Neural progenitor cell (in vitro differentiated cells): ENCODE results near the gene VTI1A. TPM values are rescaled to one million over a fixed set of nuclear protein-coding genes. Genes with fewer than 3 reads are reported as not detected.

ENCODE experiments used
- DNase-seq: peaks from one replicate; pipeline ENCODE4 v3.0.0-alpha.2; 2016; ENCODE audit warnings: low spot score
- H2AFZ ChIP-seq: fragments of 200-600 bp; sonication (generic); replicated peaks from 2 replicates; pipeline ENCODE4 v1.6.1; 2016; ENCODE audit warnings: antibody characterized with exemption
- H3F3A ChIP-seq: fragments of 200-600 bp; sonication (generic); 2 replicates; pipeline ENCODE4 v1.6.1; 2016; ENCODE audit warnings: antibody characterized with exemption, low read depth
- H3K27ac ChIP-seq: fragments of 200-600 bp; sonication (generic); 2 replicates; pipeline ENCODE4 v1.5.1; 2016; ENCODE audit warnings: mild to moderate bottlenecking
- H3K27me3 ChIP-seq: fragments of 200-600 bp; sonication (generic); 2 replicates; pipeline ENCODE4 v1.6.1; 2016; ENCODE audit warnings: mild to moderate bottlenecking, moderate library complexity
- H3K36me3 ChIP-seq: fragments of 200-600 bp; sonication (generic); 2 replicates; pipeline ENCODE4 v1.5.1; 2016
- H3K4me1 ChIP-seq: fragments of 200-600 bp; sonication (generic); 2 replicates; pipeline ENCODE4 v1.6.1; 2016; ENCODE audit warnings: mixed run types
- H3K4me2 ChIP-seq: fragments of 200-600 bp; sonication (generic); 2 replicates; pipeline ENCODE4 v1.6.1; 2016
- H3K4me3 ChIP-seq: fragments of 200-600 bp; sonication (generic); 2 replicates; pipeline ENCODE4 v1.5.1; 2016
- H3K79me2 ChIP-seq: fragments of 200-600 bp; sonication (generic); 2 replicates; pipeline ENCODE4 v1.6.1; 2016; ENCODE audit warnings: low read depth
- H3K9ac ChIP-seq: fragments of 200-600 bp; sonication (generic); 2 replicates; pipeline ENCODE4 v1.6.1; 2016
- H3K9me3 ChIP-seq: fragments of 200-600 bp; sonication (generic); 2 replicates; pipeline ENCODE4 v1.5.1; 2016; ENCODE audit warnings: low read depth
- H4K20me1 ChIP-seq: fragments of 200-600 bp; sonication (generic); 2 replicates; pipeline ENCODE4 v1.6.1; 2016; ENCODE audit warnings: low read depth
- H3K27ac Mint-ChIP-seq: 3 replicates; pipeline ENCODE4 v1.8.0; 2021; ENCODE audit warnings: mixed read lengths
- H3K27me3 Mint-ChIP-seq: 2 replicates; pipeline ENCODE4 v1.8.0; 2022; ENCODE audit warnings: low read depth, mild to moderate bottlenecking, inconsistent platforms, moderate library complexity, mixed read lengths; ENCODE audit not compliant: insufficient read depth
- H3K36me3 Mint-ChIP-seq: 3 replicates; pipeline ENCODE4 v1.8.0; 2021; ENCODE audit warnings: mixed read lengths
- H3K4me1 Mint-ChIP-seq: 3 replicates; pipeline ENCODE4 v1.8.0; 2021; ENCODE audit warnings: mixed read lengths
- H3K4me3 Mint-ChIP-seq: 3 replicates; pipeline ENCODE4 v1.8.0; 2021; ENCODE audit warnings: mild to moderate bottlenecking, moderate library complexity, mixed read lengths
- H3K9me3 Mint-ChIP-seq: 3 replicates; pipeline ENCODE4 v1.8.0; 2020; ENCODE audit warnings: mixed read lengths
- EZH2 ChIP-seq: fragments of 200-600 bp; sonication (generic); IDR thresholded peaks from 2 replicates; pipeline ENCODE4 v1.6.1; 2017; ENCODE audit warnings: antibody characterized with exemption, mild to moderate bottlenecking, moderate library complexity
- EZH2phosphoT487 ChIP-seq: fragments of 200-600 bp; sonication (generic); IDR thresholded peaks from 2 replicates; pipeline ENCODE4 v1.6.1; 2017; ENCODE audit warnings: antibody characterized with exemption
- total RNA-seq: library from RNA; depleted of rRNA; stranded (reverse); fragments of >200 nt; gene quantifications from 2 replicates; pipeline ENCODE4 v1.2.3, GENCODE V29; 2015; ENCODE audit warnings: low replicate concordance
- TF ChIP-seq, protein P1 (sequence below): fragments of 200-600 bp; sonication (generic); IDR thresholded peaks from 2 replicates; pipeline ENCODE4 v1.5.1; 2017; ENCODE audit warnings: antibody characterized with exemption, mild to moderate bottlenecking

The VTI1A gene
- total RNA-seq, 1 donor from 2014 or later, result 28.8 TPM

DNA sequence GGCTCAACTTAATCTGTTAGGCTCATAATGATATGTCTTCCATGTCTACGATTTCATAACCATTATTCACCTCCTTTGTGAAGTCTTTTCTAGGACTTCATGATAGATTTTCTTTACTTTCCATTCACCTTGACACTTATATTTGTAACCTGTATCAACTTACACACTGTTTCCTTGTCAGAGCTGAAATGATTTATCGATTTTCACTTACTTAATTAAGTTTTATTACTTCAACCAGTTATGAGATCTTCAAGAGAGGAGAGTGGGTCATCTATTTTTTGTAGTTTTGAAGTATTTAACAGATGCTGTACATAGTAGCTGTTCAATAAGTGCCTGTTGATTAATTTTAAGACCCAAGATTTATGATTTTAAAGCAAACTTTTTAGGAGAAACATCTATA lies 37.4 kb downstream of the VTI1A start:
- Histone ChIP-seq H2AFZ (no peak overlapping the region), H3K79me2 (no peaks in the 10 kb centered on the region), H3K27me3 (no peaks in the 10 kb centered on the region), H3K4me2 (no peak overlapping the region), H3K27ac (no peak overlapping the region), H3K36me3 (no peaks in the 10 kb centered on the region), H3K9me3 (no peaks in the 10 kb centered on the region), H3F3A (no peaks in the 10 kb centered on the region), H3K4me3 (no peak overlapping the region), H4K20me1 (no peaks in the 10 kb centered on the region), H3K4me1 (peaks cover 16% of the 10 kb centered on the region), H3K9ac (no peak overlapping the region)
- H3K27me3 Mint-ChIP-seq, result peaks cover 2% of the 10 kb centered on the region
- TF ChIP-seq, protein P1, sequence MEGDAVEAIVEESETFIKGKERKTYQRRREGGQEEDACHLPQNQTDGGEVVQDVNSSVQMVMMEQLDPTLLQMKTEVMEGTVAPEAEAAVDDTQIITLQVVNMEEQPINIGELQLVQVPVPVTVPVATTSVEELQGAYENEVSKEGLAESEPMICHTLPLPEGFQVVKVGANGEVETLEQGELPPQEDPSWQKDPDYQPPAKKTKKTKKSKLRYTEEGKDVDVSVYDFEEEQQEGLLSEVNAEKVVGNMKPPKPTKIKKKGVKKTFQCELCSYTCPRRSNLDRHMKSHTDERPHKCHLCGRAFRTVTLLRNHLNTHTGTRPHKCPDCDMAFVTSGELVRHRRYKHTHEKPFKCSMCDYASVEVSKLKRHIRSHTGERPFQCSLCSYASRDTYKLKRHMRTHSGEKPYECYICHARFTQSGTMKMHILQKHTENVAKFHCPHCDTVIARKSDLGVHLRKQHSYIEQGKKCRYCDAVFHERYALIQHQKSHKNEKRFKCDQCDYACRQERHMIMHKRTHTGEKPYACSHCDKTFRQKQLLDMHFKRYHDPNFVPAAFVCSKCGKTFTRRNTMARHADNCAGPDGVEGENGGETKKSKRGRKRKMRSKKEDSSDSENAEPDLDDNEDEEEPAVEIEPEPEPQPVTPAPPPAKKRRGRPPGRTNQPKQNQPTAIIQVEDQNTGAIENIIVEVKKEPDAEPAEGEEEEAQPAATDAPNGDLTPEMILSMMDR, result no peak
- TF ChIP-seq EZH2 (no peak), EZH2phosphoT487 (no peak)
- peaks cover 2% of the 10 kb centered on the region for H3K36me3 Mint-ChIP-seq
- DNase-seq, result no peak
- no peaks in the 10 kb centered on the region for H3K9me3 Mint-ChIP-seq
- H3K4me1 Mint-ChIP-seq, result no peaks in the 10 kb centered on the region
- no peak overlapping the region for H3K27ac Mint-ChIP-seq
- H3K4me3 Mint-ChIP-seq, result no peak overlapping the region

DNA sequence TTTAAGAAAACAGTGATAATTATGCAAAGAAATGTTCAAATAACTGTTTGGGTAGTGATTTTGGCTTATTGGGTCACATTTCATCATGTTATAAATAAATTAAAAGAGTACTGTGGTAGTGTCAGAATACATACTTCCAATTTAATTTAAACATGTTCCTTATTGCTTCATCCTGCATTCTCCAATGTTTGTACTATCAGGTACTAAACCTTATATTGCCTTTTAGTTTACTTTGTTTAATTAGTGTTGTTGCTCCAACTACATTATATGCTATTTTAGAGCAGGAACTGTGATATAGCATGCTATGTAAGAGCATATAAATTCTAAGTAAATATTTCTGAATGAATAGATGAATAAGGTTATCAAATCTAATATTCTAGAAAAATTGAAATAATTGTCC lies 40.9 kb downstream of the VTI1A start:
- no peaks in the 10 kb centered on the region for H3K36me3 ChIP-seq
- no peaks in the 10 kb centered on the region for H3K9me3 ChIP-seq
- no peaks in the 10 kb centered on the region for H3K79me2 ChIP-seq
- H2AFZ ChIP-seq, result no peak overlapping the region
- H4K20me1 ChIP-seq, result no peaks in the 10 kb centered on the region
- no peak for DNase-seq
- peaks cover 11% of the 10 kb centered on the region for H3K4me1 ChIP-seq
- H3K4me1 Mint-ChIP-seq, result peaks cover 2% of the 10 kb centered on the region
- H3K4me2 ChIP-seq, result no peak overlapping the region
- TF ChIP-seq, protein P1, result no peak
- no peak for TF ChIP-seq EZH2
- TF ChIP-seq EZH2phosphoT487, result no peak
- H3K9ac ChIP-seq, result no peak overlapping the region
- H3K27me3 ChIP-seq, result no peaks in the 10 kb centered on the region
- H3K4me3 ChIP-seq, result no peak overlapping the region
- no peak overlapping the region for H3K4me3 Mint-ChIP-seq
- H3K9me3 Mint-ChIP-seq, result no peaks in the 10 kb centered on the region
- H3K36me3 Mint-ChIP-seq, result peaks cover 2% of the 10 kb centered on the region
- H3K27me3 Mint-ChIP-seq, result no peaks in the 10 kb centered on the region
- H3K27ac Mint-ChIP-seq, result no peak overlapping the region
- no peaks in the 10 kb centered on the region for H3F3A ChIP-seq
- H3K27ac ChIP-seq, result no peak overlapping the region

DNA sequence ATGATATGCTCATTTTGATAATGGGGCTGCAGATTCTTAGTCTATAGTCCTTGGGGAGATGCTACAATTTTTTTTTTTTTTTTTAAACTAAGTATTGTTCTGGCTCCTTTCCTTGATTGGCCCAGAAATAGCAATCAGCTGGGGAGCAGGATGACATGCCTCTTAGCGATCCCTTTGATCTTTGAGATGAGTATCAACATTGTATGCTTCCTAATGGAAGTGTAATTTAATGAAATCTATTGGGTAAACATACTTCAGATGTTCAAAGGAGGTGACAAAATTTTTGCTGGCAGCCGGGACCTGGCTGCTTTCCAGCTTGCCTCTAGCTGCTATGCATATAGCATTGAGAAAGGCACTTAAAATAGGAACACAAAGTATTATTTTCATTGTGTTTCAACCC lies 43.5 kb downstream of the VTI1A start:
- H3K4me3 ChIP-seq, result no peak overlapping the region
- no peaks in the 10 kb centered on the region for H3K36me3 Mint-ChIP-seq
- no peak overlapping the region for H2AFZ ChIP-seq
- no peaks in the 10 kb centered on the region for H3K9me3 Mint-ChIP-seq
- H3K4me1 ChIP-seq, result peaks cover 9% of the 10 kb centered on the region
- no peak for DNase-seq
- H3K9me3 ChIP-seq, result no peaks in the 10 kb centered on the region
- TF ChIP-seq EZH2phosphoT487 (no peak), EZH2 (no peak)
- TF ChIP-seq, protein P1, result no peak
- H3F3A ChIP-seq, result no peaks in the 10 kb centered on the region
- no peak overlapping the region for H3K27ac Mint-ChIP-seq
- H3K27ac ChIP-seq, result no peak overlapping the region
- H4K20me1 ChIP-seq, result no peaks in the 10 kb centered on the region
- H3K79me2 ChIP-seq, result no peaks in the 10 kb centered on the region
- no peaks in the 10 kb centered on the region for H3K36me3 ChIP-seq
- H3K27me3 Mint-ChIP-seq, result no peaks in the 10 kb centered on the region
- no peak overlapping the region for H3K9ac ChIP-seq
- no peaks in the 10 kb centered on the region for H3K27me3 ChIP-seq
- no peak overlapping the region for H3K4me3 Mint-ChIP-seq
- no peak overlapping the region for H3K4me2 ChIP-seq
- peaks cover 2% of the 10 kb centered on the region for H3K4me1 Mint-ChIP-seq

DNA sequence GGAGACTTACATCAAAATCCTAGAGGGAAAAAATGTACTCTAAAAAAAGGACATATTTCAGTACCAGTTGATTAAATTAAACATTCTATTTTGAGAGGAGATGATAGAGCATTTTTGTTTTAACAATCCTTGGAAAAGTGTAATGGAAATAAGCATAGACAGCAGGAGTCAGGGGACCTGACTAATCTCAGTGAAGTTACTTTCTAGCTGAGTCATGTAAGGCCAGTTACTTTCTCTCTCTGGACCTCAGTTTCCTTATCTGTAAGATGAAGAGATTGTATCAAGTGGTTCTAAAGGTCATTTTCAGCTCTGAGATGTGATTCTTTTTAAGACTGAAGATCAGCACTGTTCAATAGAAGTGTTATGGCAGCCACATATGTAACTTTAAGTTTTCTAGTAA lies 44.1 kb downstream of the VTI1A start:
- Histone ChIP-seq H3K4me3 (no peak overlapping the region), H3K79me2 (no peaks in the 10 kb centered on the region), H2AFZ (no peak overlapping the region), H3K36me3 (no peaks in the 10 kb centered on the region), H3K27ac (no peak overlapping the region), H3K4me1 (peaks cover 9% of the 10 kb centered on the region), H4K20me1 (no peaks in the 10 kb centered on the region), H3K27me3 (no peaks in the 10 kb centered on the region), H3F3A (no peaks in the 10 kb centered on the region), H3K4me2 (no peak overlapping the region), H3K9me3 (no peaks in the 10 kb centered on the region), H3K9ac (no peak overlapping the region)
- TF ChIP-seq EZH2 (no peak), EZH2phosphoT487 (no peak)
- TF ChIP-seq, protein P1, result no peak
- H3K27me3 Mint-ChIP-seq, result no peaks in the 10 kb centered on the region
- peaks cover 2% of the 10 kb centered on the region for H3K4me1 Mint-ChIP-seq
- no peaks in the 10 kb centered on the region for H3K9me3 Mint-ChIP-seq
- no peaks in the 10 kb centered on the region for H3K36me3 Mint-ChIP-seq
- no peak overlapping the region for H3K27ac Mint-ChIP-seq
- DNase-seq, result no peak
- no peak overlapping the region for H3K4me3 Mint-ChIP-seq
